GM12878 (cell line): Measurements from ENCODE around the gene LVRN.

Experiments used
- CBFB ChIP-seq: IDR thresholded peaks from 2 replicates; pipeline ENCODE4 v1.6.1; 2016; ENCODE audit warnings: antibody characterized with exemption, low read depth
- CHD2 ChIP-seq: IDR thresholded peaks from 2 replicates; pipeline ENCODE4 v1.6.1; 2011; ENCODE audit warnings: low read depth, low read length, improper control_type of control experiment, borderline replicate concordance
- CTCF ChIP-seq, 3 experiments: IDR thresholded peaks in 2 of 3; conservative IDR thresholded peaks in 1 of 3; 2 replicates each; pipeline ENCODE4 v1.5.1; 2011; ENCODE audit warnings: low read depth in 3 of 3, low read length in 3 of 3, mild to moderate bottlenecking in 3 of 3, control low read depth in 2 of 3, moderate library complexity in 2 of 3, inconsistent platforms in 1 of 3, mixed read lengths in 1 of 3; ENCODE audit not compliant: control insufficient read depth in 2 of 3, insufficient read depth in 1 of 3; ENCODE audit errors: extremely low read depth in 1 of 3
- NFIC ChIP-seq: IDR thresholded peaks from 2 replicates; pipeline ENCODE4 v1.6.1; 2012; ENCODE audit warnings: low read depth, mild to moderate bottlenecking, inconsistent platforms, low read length, moderate library complexity
- NR2C1 ChIP-seq: fragments of 450-650 bp; IDR thresholded peaks from 2 replicates; pipeline ENCODE4 v1.6.1; 2017; ENCODE audit warnings: antibody characterized with exemption, mild to moderate bottlenecking, moderate library complexity
- PAX8 ChIP-seq: fragments of 450-650 bp; IDR thresholded peaks from 2 replicates; pipeline ENCODE4 v1.6.1; 2017; ENCODE audit warnings: mild to moderate bottlenecking, moderate library complexity
- POLR2A ChIP-seq: IDR thresholded peaks from 2 replicates; pipeline ENCODE4 v1.6.1; 2011; ENCODE audit warnings: low read depth, mild to moderate bottlenecking, low read length
- RB1 ChIP-seq: fragments of 450-650 bp; formaldehyde crosslinking; IDR thresholded peaks from 2 replicates; pipeline ENCODE4 v1.6.1; 2017; ENCODE audit warnings: mild to moderate bottlenecking, borderline replicate concordance
- TCF12 ChIP-seq: IDR thresholded peaks from 2 replicates; pipeline ENCODE4 v1.6.1; 2011; ENCODE audit warnings: low read depth, mild to moderate bottlenecking, low read length
- YY1 ChIP-seq: IDR thresholded peaks from 2 replicates; pipeline ENCODE4 v1.6.1; 2011; ENCODE audit warnings: low read depth, mild to moderate bottlenecking, low read length
- TF ChIP-seq, protein P1 (sequence below): IDR thresholded peaks from 2 replicates; pipeline ENCODE4 v1.6.1; 2011; ENCODE audit warnings: borderline replicate concordance, low read depth, mild to moderate bottlenecking, moderate library complexity, mixed read lengths, low read length; ENCODE audit not compliant: insufficient read depth; ENCODE audit errors: extremely low read length

DNA sequence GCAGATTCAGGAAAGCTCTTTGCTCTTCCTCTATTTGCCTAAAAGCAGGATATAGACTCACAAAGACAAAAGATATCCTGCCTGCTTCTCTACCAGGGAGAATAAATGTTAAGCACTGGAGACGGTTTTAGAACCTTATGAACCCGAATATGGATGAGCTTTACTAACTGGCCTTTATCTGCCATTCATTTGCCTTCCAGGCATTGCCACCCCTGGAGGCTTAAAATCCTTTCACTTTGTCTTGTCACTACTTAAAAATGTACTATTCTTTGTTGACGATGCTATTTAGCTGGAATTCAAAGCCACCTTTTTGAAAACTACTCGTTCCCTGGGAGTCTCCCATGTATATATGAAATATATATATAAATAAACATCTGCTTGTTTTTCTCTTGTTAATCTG lies 23.2 kb upstream of the LVRN start:
- TF ChIP-seq NFIC (no peak), CTCF (IDR thresholded peaks at IDR 0.05 in 2 of 3, conservative IDR thresholded peaks at IDR 0.05 in 1 of 3; ENCODE audit: control insufficient read depth in 2 of 3, extremely low read depth in 1 of 3, insufficient read depth in 1 of 3, low read depth in 3 of 3, low read length in 3 of 3) (no peak), POLR2A (no peak), TCF12 (no peak), CHD2 (no peak), YY1 (no peak), CBFB (no peak), PAX8 (no peak), RB1 (no peak), NR2C1 (no peak)
- TF ChIP-seq, protein P1, sequence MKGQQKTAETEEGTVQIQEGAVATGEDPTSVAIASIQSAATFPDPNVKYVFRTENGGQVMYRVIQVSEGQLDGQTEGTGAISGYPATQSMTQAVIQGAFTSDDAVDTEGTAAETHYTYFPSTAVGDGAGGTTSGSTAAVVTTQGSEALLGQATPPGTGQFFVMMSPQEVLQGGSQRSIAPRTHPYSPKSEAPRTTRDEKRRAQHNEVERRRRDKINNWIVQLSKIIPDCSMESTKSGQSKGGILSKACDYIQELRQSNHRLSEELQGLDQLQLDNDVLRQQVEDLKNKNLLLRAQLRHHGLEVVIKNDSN: no peak
